Measurements from ENCODE around the gene OPRM1.

Gene OPRM1

GRCh38 chr6:154245506-154245905 lies 206.5 kb downstream of the OPRM1 start:
- Histone ChIP-seq H3K9ac (ENCODE audit: low read depth, low read length) (no peak overlapping the region), H3K4me3 (ENCODE audit: low read length) (no peak overlapping the region), H3K27me3 (ENCODE audit: control insufficient read depth, insufficient read depth, low read length) (peaks cover 11% of the 10 kb centered on the region), H3K36me3 (ENCODE audit: insufficient read depth, low read length) (no peaks in the 10 kb centered on the region), H3K9me3 (replicated peaks; ENCODE audit: low read length) (no peaks in the 10 kb centered on the region), H3K4me1 (ENCODE audit: control insufficient read depth, insufficient read depth, low read length) (no peaks in the 10 kb centered on the region), H3K4me2 (ENCODE audit: low read length) (no peak overlapping the region)

- H3K4me3 ChIP-seq (ENCODE audit: low read length): no peak overlapping the region
- H3K9ac ChIP-seq (ENCODE audit: low read depth, low read length): no peak overlapping the region
- H3K4me2 ChIP-seq (ENCODE audit: low read length): no peak overlapping the region
- peaks cover 11% of the 10 kb centered on the region for H3K27me3 ChIP-seq (ENCODE audit: control insufficient read depth, insufficient read depth, low read length)
- no peaks in the 10 kb centered on the region for H3K9me3 ChIP-seq (replicated peaks; ENCODE audit: low read length)
- no peaks in the 10 kb centered on the region for H3K4me1 ChIP-seq (ENCODE audit: control insufficient read depth, insufficient read depth, low read length)
- no peaks in the 10 kb centered on the region for H3K36me3 ChIP-seq (ENCODE audit: insufficient read depth, low read length)
Measured at GRCh38 chr6:154246723-154247118, 207.7 kb downstream of the OPRM1 start.

- H3K4me1 ChIP-seq (ENCODE audit: control insufficient read depth, insufficient read depth, low read length): no peaks in the 10 kb centered on the region
Measured at GRCh38 chr6:154247119-154247861, 208.2 kb downstream of the OPRM1 start.

GRCh38 chr6:154249499-154250298 lies 210.7 kb downstream of the OPRM1 start:
- no peaks in the 10 kb centered on the region for H3K36me3 ChIP-seq (ENCODE audit: insufficient read depth, low read length)
- H3K4me2 ChIP-seq (ENCODE audit: low read length): no peak overlapping the region
- no peaks in the 10 kb centered on the region for H3K9me3 ChIP-seq (replicated peaks; ENCODE audit: low read length)
- H3K4me3 ChIP-seq (ENCODE audit: low read length): no peak overlapping the region
- no peaks in the 10 kb centered on the region for H3K4me1 ChIP-seq (ENCODE audit: control insufficient read depth, insufficient read depth, low read length)
- no peak overlapping the region for H3K9ac ChIP-seq (ENCODE audit: low read depth, low read length)
- H3K27me3 ChIP-seq (ENCODE audit: control insufficient read depth, insufficient read depth, low read length): peaks cover 11% of the 10 kb centered on the region

More at GRCh38 chr6:154247119-154247861, 208.2 kb downstream of the OPRM1 start:
- H3K4me3 ChIP-seq (ENCODE audit: low read length): no peak overlapping the region
- peaks cover 11% of the 10 kb centered on the region for H3K27me3 ChIP-seq (ENCODE audit: control insufficient read depth, insufficient read depth, low read length)
- no peak overlapping the region for H3K9ac ChIP-seq (ENCODE audit: low read depth, low read length)
- H3K9me3 ChIP-seq (replicated peaks; ENCODE audit: low read length): no peaks in the 10 kb centered on the region
- no peak overlapping the region for H3K4me2 ChIP-seq (ENCODE audit: low read length)
- H3K36me3 ChIP-seq (ENCODE audit: insufficient read depth, low read length): no peaks in the 10 kb centered on the region

GRCh38 chr6:154251116-154251515 lies 212.1 kb downstream of the OPRM1 start:
- no peaks in the 10 kb centered on the region for H3K36me3 ChIP-seq (ENCODE audit: insufficient read depth, low read length)
- H3K4me1 ChIP-seq (ENCODE audit: control insufficient read depth, insufficient read depth, low read length): no peaks in the 10 kb centered on the region
- H3K4me3 ChIP-seq (ENCODE audit: low read length): no peak overlapping the region

GRCh38 chr6:154252678-154253077 lies 213.6 kb downstream of the OPRM1 start:
- Histone ChIP-seq H3K4me3 (ENCODE audit: low read length) (no peak overlapping the region), H3K4me1 (ENCODE audit: control insufficient read depth, insufficient read depth, low read length) (no peaks in the 10 kb centered on the region), H3K9me3 (replicated peaks; ENCODE audit: low read length) (peaks cover 4% of the 10 kb centered on the region), H3K9ac (ENCODE audit: low read depth, low read length) (no peak overlapping the region), H3K4me2 (ENCODE audit: low read length) (no peak overlapping the region), H3K27me3 (ENCODE audit: control insufficient read depth, insufficient read depth, low read length) (peaks cover 3% of the 10 kb centered on the region), H3K36me3 (ENCODE audit: insufficient read depth, low read length) (no peaks in the 10 kb centered on the region)

More at GRCh38 chr6:154251116-154251515, 212.1 kb downstream of the OPRM1 start:
- H3K9ac ChIP-seq (ENCODE audit: low read depth, low read length): no peak overlapping the region
- no peak overlapping the region for H3K4me2 ChIP-seq (ENCODE audit: low read length)
- H3K9me3 ChIP-seq (replicated peaks; ENCODE audit: low read length): peaks cover 4% of the 10 kb centered on the region
- H3K27me3 ChIP-seq (ENCODE audit: control insufficient read depth, insufficient read depth, low read length): peaks cover 11% of the 10 kb centered on the region

- Histone ChIP-seq H3K9me3 (replicated peaks; ENCODE audit: low read length) (peaks cover 4% of the 10 kb centered on the region), H3K4me2 (ENCODE audit: low read length) (no peak overlapping the region), H3K36me3 (ENCODE audit: insufficient read depth, low read length) (no peaks in the 10 kb centered on the region), H3K4me3 (ENCODE audit: low read length) (no peak overlapping the region), H3K27me3 (ENCODE audit: control insufficient read depth, insufficient read depth, low read length) (no peaks in the 10 kb centered on the region), H3K4me1 (ENCODE audit: control insufficient read depth, insufficient read depth, low read length) (no peaks in the 10 kb centered on the region), H3K9ac (ENCODE audit: low read depth, low read length) (no peak overlapping the region)
Measured at GRCh38 chr6:154257067-154257466, 218.0 kb downstream of the OPRM1 start.

- Histone ChIP-seq H3K9ac (ENCODE audit: low read depth, low read length) (no peak overlapping the region), H3K36me3 (ENCODE audit: insufficient read depth, low read length) (no peaks in the 10 kb centered on the region), H3K4me3 (ENCODE audit: low read length) (no peak overlapping the region), H3K9me3 (replicated peaks; ENCODE audit: low read length) (peaks cover 4% of the 10 kb centered on the region), H3K4me2 (ENCODE audit: low read length) (no peak overlapping the region), H3K4me1 (ENCODE audit: control insufficient read depth, insufficient read depth, low read length) (no peaks in the 10 kb centered on the region), H3K27me3 (ENCODE audit: control insufficient read depth, insufficient read depth, low read length) (no peaks in the 10 kb centered on the region)
Measured at GRCh38 chr6:154258064-154258757, 219.2 kb downstream of the OPRM1 start.

GRCh38 chr6:154261688-154262397 lies 222.8 kb downstream of the OPRM1 start:
- no peaks in the 10 kb centered on the region for H3K4me1 ChIP-seq (ENCODE audit: control insufficient read depth, insufficient read depth, low read length)
- H3K4me2 ChIP-seq (ENCODE audit: low read length): no peak overlapping the region
- H3K36me3 ChIP-seq (ENCODE audit: insufficient read depth, low read length): no peaks in the 10 kb centered on the region
- no peak overlapping the region for H3K4me3 ChIP-seq (ENCODE audit: low read length)
- H3K9ac ChIP-seq (ENCODE audit: low read depth, low read length): no peak overlapping the region
- peaks cover 3% of the 10 kb centered on the region for H3K27me3 ChIP-seq (ENCODE audit: control insufficient read depth, insufficient read depth, low read length)
- H3K9me3 ChIP-seq (replicated peaks; ENCODE audit: low read length): no peaks in the 10 kb centered on the region

- no peak overlapping the region for H3K4me3 ChIP-seq (ENCODE audit: low read length)
- H3K4me1 ChIP-seq (ENCODE audit: control insufficient read depth, insufficient read depth, low read length): no peaks in the 10 kb centered on the region
- no peak overlapping the region for H3K4me2 ChIP-seq (ENCODE audit: low read length)
- no peaks in the 10 kb centered on the region for H3K9me3 ChIP-seq (replicated peaks; ENCODE audit: low read length)
- H3K27me3 ChIP-seq (ENCODE audit: control insufficient read depth, insufficient read depth, low read length): peaks cover 3% of the 10 kb centered on the region
- no peaks in the 10 kb centered on the region for H3K36me3 ChIP-seq (ENCODE audit: insufficient read depth, low read length)
- H3K9ac ChIP-seq (ENCODE audit: low read depth, low read length): no peak overlapping the region
Measured at GRCh38 chr6:154266560-154267099, 227.6 kb downstream of the OPRM1 start.

Measured in skeletal muscle satellite cell (primary cell).